Activated naive CD4-positive, alpha-beta T cell treated with anti-CD3 and anti-CD28 coated beads, Interleukin-2, amount 10 ng/mL, durations not matched to agents 7 days and 5 days (primary cell): ENCODE measurements around the gene STH.
"Not testable (repeated sequence)": the region's sequence is repeated elsewhere in the genome, so short reads cannot be mapped to it uniquely, and the experiment has no call there.

Source experiments
- CTCF ChIA-PET: fragments of 350-600 bp; sonication (Branson Sonifier 250); formaldehyde crosslinking; loops from one replicate; lab custom pipeline; 2021; ENCODE audit warnings: antibody characterized with exemption; lab: Charles Lee
- DNase-seq: peaks from one replicate; pipeline ENCODE4 v3.0.0-alpha.2; 2020
- H3K27ac Mint-ChIP-seq: one replicate; pipeline ENCODE4 v1.8.0; 2021; ENCODE audit warnings: mild to moderate bottlenecking, moderate library complexity, mixed read lengths
- H3K27me3 Mint-ChIP-seq: one replicate; pipeline ENCODE4 v1.8.0; 2021; ENCODE audit warnings: mild to moderate bottlenecking, mixed read lengths
- H3K36me3 Mint-ChIP-seq: one replicate; pipeline ENCODE4 v1.8.0; 2021; ENCODE audit warnings: mixed read lengths
- H3K4me1 Mint-ChIP-seq: one replicate; pipeline ENCODE4 v1.8.0; 2021; ENCODE audit warnings: mixed read lengths
- H3K4me3 Mint-ChIP-seq: one replicate; pipeline ENCODE4 v1.8.0; 2021; ENCODE audit warnings: mild to moderate bottlenecking, moderate library complexity, mixed read lengths
- H3K9me3 Mint-ChIP-seq: one replicate; pipeline ENCODE4 v1.8.0; 2021; ENCODE audit warnings: mixed read lengths

Gene STH

DNA sequence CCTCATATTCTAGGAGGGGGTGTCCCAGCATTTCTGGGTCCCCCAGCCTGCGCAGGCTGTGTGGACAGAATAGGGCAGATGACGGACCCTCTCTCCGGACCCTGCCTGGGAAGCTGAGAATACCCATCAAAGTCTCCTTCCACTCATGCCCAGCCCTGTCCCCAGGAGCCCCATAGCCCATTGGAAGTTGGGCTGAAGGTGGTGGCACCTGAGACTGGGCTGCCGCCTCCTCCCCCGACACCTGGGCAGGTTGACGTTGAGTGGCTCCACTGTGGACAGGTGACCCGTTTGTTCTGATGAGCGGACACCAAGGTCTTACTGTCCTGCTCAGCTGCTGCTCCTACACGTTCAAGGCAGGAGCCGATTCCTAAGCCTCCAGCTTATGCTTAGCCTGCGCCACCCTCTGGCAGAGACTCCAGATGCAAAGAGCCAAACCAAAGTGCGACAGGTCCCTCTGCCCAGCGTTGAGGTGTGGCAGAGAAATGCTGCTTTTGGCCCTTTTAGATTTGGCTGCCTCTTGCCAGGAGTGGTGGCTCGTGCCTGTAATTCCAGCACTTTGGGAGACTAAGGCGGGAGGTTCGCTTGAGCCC lies 11.6 kb downstream of the STH start:
- CTCF ChIA-PET = interaction anchor here (1.5 kb wide), 1 partner anchor 9 kb away, joined by 4 read pairs; no protein-coding TSS in a partner anchor
- Mint-ChIP-seq H3K4me1 (no peaks in the 10 kb centered on the region), H3K27me3 (peaks cover 17% of the 10 kb centered on the region), H3K9me3 (no peaks in the 10 kb centered on the region), H3K4me3 (no peak overlapping the region), H3K36me3 (no peaks in the 10 kb centered on the region), H3K27ac (no peak overlapping the region)
- no peak for DNase-seq

DNA sequence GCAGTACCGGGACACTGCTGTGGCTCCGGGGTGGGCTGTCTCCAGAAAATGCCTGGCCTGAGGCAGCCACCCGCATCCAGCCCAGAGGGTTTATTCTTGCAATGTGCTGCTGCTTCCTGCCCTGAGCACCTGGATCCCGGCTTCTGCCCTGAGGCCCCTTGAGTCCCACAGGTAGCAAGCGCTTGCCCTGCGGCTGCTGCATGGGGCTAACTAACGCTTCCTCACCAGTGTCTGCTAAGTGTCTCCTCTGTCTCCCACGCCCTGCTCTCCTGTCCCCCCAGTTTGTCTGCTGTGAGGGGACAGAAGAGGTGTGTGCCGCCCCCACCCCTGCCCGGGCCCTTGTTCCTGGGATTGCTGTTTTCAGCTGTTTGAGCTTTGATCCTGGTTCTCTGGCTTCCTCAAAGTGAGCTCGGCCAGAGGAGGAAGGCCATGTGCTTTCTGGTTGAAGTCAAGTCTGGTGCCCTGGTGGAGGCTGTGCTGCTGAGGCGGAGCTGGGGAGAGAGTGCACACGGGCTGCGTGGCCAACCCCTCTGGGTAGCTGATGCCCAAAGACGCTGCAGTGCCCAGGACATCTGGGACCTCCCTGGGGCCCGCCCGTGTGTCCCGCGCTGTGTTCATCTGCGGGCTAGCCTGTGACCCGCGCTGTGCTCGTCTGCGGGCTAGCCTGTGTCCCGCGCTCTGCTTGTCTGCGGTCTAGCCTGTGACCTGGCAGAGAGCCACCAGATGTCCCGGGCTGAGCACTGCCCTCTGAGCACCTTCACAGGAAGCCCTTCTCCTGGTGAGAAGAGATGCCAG lies 12.9 kb downstream of the STH start:
- no peak overlapping the region for H3K27ac Mint-ChIP-seq
- H3K4me3 Mint-ChIP-seq = no peak overlapping the region
- no peaks in the 10 kb centered on the region for H3K9me3 Mint-ChIP-seq
- no peaks in the 10 kb centered on the region for H3K4me1 Mint-ChIP-seq
- peaks cover 17% of the 10 kb centered on the region for H3K27me3 Mint-ChIP-seq
- no peaks in the 10 kb centered on the region for H3K36me3 Mint-ChIP-seq
- CTCF ChIA-PET = no interaction called here
- DNase-seq = no peak

DNA sequence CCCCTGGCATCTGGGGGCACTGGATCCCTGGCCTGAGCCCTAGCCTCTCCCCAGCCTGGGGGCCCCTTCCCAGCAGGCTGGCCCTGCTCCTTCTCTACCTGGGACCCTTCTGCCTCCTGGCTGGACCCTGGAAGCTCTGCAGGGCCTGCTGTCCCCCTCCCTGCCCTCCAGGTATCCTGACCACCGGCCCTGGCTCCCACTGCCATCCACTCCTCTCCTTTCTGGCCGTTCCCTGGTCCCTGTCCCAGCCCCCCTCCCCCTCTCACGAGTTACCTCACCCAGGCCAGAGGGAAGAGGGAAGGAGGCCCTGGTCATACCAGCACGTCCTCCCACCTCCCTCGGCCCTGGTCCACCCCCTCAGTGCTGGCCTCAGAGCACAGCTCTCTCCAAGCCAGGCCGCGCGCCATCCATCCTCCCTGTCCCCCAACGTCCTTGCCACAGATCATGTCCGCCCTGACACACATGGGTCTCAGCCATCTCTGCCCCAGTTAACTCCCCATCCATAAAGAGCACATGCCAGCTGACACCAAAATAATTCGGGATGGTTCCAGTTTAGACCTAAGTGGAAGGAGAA lies 13.5 kb downstream of the STH start:
- Mint-ChIP-seq H3K9me3 (no peaks in the 10 kb centered on the region), H3K4me1 (no peaks in the 10 kb centered on the region)

DNA sequence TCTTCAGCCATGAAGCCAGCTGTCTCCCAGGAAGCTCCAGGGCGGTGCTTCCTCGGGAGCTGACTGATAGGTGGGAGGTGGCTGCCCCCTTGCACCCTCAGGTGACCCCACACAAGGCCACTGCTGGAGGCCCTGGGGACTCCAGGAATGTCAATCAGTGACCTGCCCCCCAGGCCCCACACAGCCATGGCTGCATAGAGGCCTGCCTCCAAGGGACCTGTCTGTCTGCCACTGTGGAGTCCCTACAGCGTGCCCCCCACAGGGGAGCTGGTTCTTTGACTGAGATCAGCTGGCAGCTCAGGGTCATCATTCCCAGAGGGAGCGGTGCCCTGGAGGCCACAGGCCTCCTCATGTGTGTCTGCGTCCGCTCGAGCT lies 14.1 kb downstream of the STH start:
- CTCF ChIA-PET = interaction anchor here (1.7 kb wide), 1 partner anchor 31 kb away, joined by 7 read pairs; no protein-coding TSS in a partner anchor

More for the DNA sequence above, 13.5 kb downstream of the STH start:
- CTCF ChIA-PET = interaction anchor here (1.7 kb wide), 1 partner anchor 32 kb away, joined by 7 read pairs; no protein-coding TSS in a partner anchor
- DNase-seq = no peak
- H3K36me3 Mint-ChIP-seq = no peaks in the 10 kb centered on the region
- H3K4me3 Mint-ChIP-seq = no peak overlapping the region
- no peak overlapping the region for H3K27ac Mint-ChIP-seq
- H3K27me3 Mint-ChIP-seq = peaks cover 17% of the 10 kb centered on the region

DNA sequence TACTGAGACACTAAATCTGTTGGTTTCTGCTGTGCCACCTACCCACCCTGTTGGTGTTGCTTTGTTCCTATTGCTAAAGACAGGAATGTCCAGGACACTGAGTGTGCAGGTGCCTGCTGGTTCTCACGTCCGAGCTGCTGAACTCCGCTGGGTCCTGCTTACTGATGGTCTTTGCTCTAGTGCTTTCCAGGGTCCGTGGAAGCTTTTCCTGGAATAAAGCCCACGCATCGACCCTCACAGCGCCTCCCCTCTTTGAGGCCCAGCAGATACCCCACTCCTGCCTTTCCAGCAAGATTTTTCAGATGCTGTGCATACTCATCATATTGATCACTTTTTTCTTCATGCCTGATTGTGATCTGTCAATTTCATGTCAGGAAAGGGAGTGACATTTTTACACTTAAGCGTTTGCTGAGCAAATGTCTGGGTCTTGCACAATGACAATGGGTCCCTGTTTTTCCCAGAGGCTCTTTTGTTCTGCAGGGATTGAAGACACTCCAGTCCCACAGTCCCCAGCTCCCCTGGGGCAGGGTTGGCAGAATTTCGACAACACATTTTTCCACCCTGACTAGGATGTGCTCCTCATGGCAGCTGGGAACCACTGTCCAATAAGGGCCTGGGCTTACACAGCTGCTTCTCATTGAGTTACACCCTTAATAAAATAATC lies 14.6 kb downstream of the STH start:
- Mint-ChIP-seq H3K9me3 (no peaks in the 10 kb centered on the region), H3K4me3 (no peak overlapping the region), H3K27me3 (peaks cover 17% of the 10 kb centered on the region), H3K36me3 (no peaks in the 10 kb centered on the region), H3K27ac (no peak overlapping the region), H3K4me1 (no peaks in the 10 kb centered on the region)
- DNase-seq = no peak
- CTCF ChIA-PET = interaction anchor here (1.7 kb wide), 1 partner anchor 31 kb away, joined by 7 read pairs; no protein-coding TSS in a partner anchor

More for the DNA sequence above, 14.1 kb downstream of the STH start:
- H3K27me3 Mint-ChIP-seq = peaks cover 17% of the 10 kb centered on the region
- no peak for DNase-seq
- no peaks in the 10 kb centered on the region for H3K9me3 Mint-ChIP-seq
- no peak overlapping the region for H3K27ac Mint-ChIP-seq
- H3K36me3 Mint-ChIP-seq = no peaks in the 10 kb centered on the region
- no peaks in the 10 kb centered on the region for H3K4me1 Mint-ChIP-seq
- no peak overlapping the region for H3K4me3 Mint-ChIP-seq

DNA sequence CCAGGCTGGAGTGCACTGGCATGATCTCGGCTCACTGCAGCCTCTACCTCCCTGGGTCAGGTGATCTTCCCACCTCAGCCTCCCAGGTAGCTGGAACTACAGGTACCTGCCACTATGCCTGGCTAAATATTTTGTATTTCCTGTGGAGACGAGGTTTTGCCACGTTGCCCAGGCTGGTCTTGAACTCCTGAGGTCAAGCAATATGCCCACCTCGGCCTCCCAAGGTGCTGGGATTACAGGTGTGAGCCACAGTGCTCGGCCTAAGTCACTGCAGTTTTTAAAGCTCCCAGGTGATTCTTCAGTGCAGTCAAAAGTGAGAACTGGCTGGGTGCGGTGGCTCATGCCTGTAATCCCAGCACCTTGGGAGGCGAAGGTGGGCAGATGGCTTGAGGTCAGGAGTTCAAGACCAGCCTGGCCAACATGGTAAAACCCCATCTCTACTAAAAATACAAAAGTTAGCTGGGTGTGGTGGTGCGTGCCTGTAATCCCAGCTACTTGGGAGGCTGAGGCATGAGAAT lies 20.4 kb downstream of the STH start:
- not testable (repeated sequence) for H3K4me3 Mint-ChIP-seq, H3K9me3 Mint-ChIP-seq, H3K36me3 Mint-ChIP-seq, DNase-seq, H3K27me3 Mint-ChIP-seq
- H3K4me1 Mint-ChIP-seq = peaks cover 21% of the 10 kb centered on the region
- H3K27ac Mint-ChIP-seq = peak overlapping the region; percentile 89
- CTCF ChIA-PET = interaction anchor here (1.4 kb wide), 1 partner anchor 9 kb away, joined by 4 read pairs; no protein-coding TSS in a partner anchor

DNA sequence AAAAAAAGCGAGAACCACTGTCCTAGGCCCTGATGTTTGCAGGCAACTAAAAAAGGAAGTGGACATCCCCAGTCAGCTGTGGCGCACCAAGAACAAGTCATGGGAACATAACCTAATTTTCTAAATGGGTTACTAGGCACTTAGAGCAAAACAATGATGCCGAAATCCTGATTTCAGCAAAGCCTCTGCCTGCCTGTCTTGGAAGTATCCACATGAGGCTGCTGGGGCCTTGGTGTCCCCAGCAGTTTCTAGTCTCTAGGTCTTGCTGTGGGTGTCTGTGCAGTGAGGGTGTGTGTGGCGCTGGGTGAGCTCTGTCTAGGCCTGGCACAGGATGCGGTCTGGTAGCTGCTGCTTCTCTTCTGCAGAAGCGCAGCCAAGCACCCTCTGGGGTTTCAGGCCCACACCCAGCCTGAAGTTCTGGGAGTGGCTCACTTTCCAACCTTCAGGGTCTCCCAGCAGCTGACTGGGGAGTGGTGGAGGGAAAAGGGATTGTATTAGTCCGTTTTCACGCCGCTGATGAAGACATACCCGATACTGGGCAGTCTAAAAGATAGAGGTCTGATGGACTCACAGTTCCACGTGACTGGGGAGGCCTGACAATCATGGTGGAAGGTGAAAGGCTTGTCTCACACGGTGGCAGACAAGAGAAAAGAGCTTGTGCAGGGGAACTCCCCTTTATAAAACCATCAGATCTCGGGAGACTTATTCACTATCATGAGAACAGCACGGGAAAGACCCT lies 21.1 kb downstream of the STH start:
- H3K27me3 Mint-ChIP-seq = no peaks in the 10 kb centered on the region
- CTCF ChIA-PET = interaction anchor here (1.4 kb wide), 1 partner anchor 10 kb away, joined by 4 read pairs; no protein-coding TSS in a partner anchor
- peak overlapping the region; percentile 89 for H3K27ac Mint-ChIP-seq
- H3K4me1 Mint-ChIP-seq = peaks cover 21% of the 10 kb centered on the region
- peak; percentile 72 for DNase-seq
- no peak overlapping the region for H3K4me3 Mint-ChIP-seq
- H3K36me3 Mint-ChIP-seq = peaks cover 1% of the 10 kb centered on the region
- H3K9me3 Mint-ChIP-seq = peaks cover 3% of the 10 kb centered on the region

DNA sequence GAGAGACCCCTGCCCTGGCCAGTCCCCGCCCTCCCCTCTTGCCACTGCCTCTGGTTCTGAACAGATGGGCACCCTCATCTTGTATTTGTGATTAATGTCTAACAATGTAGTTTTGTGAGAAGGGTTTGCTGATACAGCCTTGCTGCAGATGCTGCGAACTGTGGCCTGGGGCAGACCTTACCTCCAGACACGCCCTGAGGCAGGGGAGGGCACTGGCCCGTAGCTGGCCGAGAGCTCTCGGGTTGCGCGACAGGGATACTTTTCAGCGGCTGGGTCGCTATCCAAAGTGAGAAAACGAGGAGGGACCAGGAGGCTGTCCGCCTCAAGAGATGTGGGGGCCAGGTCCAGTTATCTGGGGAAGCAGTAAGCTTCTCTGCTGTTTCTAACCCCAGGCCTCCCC lies 21.9 kb downstream of the STH start:
- H3K27ac Mint-ChIP-seq = peak overlapping the region; percentile 12
- no peak overlapping the region for H3K4me3 Mint-ChIP-seq
- CTCF ChIA-PET = no interaction called here
- no peaks in the 10 kb centered on the region for H3K27me3 Mint-ChIP-seq
- peaks cover 1% of the 10 kb centered on the region for H3K36me3 Mint-ChIP-seq
- H3K4me1 Mint-ChIP-seq = peaks cover 21% of the 10 kb centered on the region
- DNase-seq = no peak
- H3K9me3 Mint-ChIP-seq = peaks cover 3% of the 10 kb centered on the region

DNA sequence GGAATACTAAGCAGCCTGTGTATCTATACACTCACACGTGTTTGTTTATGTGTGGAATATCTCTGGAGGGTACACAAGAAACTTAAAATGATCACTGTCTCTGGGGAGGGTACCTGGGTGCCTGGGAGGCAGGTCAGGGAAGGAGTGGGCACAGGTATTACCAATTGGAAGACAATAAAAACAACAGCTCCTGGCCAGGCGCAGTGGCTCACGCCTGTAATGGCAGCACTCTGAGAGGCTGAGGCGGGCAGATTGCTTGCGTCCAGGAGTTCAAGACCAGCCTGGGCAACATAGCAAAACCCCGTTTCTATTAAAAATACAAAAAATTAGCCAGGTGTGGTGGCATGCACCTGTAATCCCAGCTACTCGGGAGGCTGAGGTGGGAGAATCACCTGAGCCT lies 24.3 kb downstream of the STH start:
- H3K27me3 Mint-ChIP-seq, H3K9me3 Mint-ChIP-seq, DNase-seq, H3K4me3 Mint-ChIP-seq, H3K27ac Mint-ChIP-seq, CTCF ChIA-PET: not testable (repeated sequence)
- H3K4me1 Mint-ChIP-seq = peaks cover 24% of the 10 kb centered on the region
- peaks cover 11% of the 10 kb centered on the region for H3K36me3 Mint-ChIP-seq

DNA sequence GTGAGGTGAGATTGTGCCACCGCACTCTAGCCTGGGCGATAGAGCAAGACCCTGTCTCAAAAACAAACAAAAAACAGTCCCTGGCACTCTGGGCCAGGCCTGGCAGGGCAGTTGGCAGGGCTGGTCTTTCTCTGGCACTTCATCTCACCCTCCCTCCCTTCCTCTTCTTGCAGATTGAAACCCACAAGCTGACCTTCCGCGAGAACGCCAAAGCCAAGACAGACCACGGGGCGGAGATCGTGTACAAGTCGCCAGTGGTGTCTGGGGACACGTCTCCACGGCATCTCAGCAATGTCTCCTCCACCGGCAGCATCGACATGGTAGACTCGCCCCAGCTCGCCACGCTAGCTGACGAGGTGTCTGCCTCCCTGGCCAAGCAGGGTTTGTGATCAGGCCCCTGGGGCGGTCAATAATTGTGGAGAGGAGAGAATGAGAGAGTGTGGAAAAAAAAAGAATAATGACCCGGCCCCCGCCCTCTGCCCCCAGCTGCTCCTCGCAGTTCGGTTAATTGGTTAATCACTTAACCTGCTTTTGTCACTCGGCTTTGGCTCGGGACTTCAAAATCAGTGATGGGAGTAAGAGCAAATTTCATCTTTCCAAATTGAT lies 24.8 kb downstream of the STH start:
- DNase-seq = no peak
- CTCF ChIA-PET = no interaction called here
- H3K9me3 Mint-ChIP-seq = peaks cover 3% of the 10 kb centered on the region
- no peak overlapping the region for H3K4me3 Mint-ChIP-seq
- peaks cover 24% of the 10 kb centered on the region for H3K4me1 Mint-ChIP-seq
- no peaks in the 10 kb centered on the region for H3K27me3 Mint-ChIP-seq
- H3K27ac Mint-ChIP-seq = peak overlapping the region; percentile 43
- H3K36me3 Mint-ChIP-seq = peaks cover 11% of the 10 kb centered on the region

DNA sequence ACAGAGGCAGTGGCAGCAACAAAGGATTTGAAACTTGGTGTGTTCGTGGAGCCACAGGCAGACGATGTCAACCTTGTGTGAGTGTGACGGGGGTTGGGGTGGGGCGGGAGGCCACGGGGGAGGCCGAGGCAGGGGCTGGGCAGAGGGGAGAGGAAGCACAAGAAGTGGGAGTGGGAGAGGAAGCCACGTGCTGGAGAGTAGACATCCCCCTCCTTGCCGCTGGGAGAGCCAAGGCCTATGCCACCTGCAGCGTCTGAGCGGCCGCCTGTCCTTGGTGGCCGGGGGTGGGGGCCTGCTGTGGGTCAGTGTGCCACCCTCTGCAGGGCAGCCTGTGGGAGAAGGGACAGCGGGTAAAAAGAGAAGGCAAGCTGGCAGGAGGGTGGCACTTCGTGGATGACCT lies 25.5 kb downstream of the STH start:
- Mint-ChIP-seq H3K27me3 (no peaks in the 10 kb centered on the region), H3K27ac (no peak overlapping the region)
- no peak for DNase-seq

DNA sequence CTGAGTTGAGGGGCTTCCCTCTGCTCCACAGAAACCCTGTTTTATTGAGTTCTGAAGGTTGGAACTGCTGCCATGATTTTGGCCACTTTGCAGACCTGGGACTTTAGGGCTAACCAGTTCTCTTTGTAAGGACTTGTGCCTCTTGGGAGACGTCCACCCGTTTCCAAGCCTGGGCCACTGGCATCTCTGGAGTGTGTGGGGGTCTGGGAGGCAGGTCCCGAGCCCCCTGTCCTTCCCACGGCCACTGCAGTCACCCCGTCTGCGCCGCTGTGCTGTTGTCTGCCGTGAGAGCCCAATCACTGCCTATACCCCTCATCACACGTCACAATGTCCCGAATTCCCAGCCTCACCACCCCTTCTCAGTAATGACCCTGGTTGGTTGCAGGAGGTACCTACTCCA lies 26.0 kb downstream of the STH start:
- Mint-ChIP-seq H3K9me3 (no peaks in the 10 kb centered on the region), H3K36me3 (peaks cover 16% of the 10 kb centered on the region), H3K27ac (no peak overlapping the region), H3K27me3 (no peaks in the 10 kb centered on the region), H3K4me3 (no peak overlapping the region), H3K4me1 (peaks cover 18% of the 10 kb centered on the region)
- CTCF ChIA-PET = no interaction called here
- DNase-seq = no peak

More for the DNA sequence above, 25.5 kb downstream of the STH start:
- Mint-ChIP-seq H3K4me3 (no peak overlapping the region), H3K9me3 (no peaks in the 10 kb centered on the region), H3K36me3 (peaks cover 16% of the 10 kb centered on the region), H3K4me1 (peaks cover 22% of the 10 kb centered on the region)
- CTCF ChIA-PET = no interaction called here

DNA sequence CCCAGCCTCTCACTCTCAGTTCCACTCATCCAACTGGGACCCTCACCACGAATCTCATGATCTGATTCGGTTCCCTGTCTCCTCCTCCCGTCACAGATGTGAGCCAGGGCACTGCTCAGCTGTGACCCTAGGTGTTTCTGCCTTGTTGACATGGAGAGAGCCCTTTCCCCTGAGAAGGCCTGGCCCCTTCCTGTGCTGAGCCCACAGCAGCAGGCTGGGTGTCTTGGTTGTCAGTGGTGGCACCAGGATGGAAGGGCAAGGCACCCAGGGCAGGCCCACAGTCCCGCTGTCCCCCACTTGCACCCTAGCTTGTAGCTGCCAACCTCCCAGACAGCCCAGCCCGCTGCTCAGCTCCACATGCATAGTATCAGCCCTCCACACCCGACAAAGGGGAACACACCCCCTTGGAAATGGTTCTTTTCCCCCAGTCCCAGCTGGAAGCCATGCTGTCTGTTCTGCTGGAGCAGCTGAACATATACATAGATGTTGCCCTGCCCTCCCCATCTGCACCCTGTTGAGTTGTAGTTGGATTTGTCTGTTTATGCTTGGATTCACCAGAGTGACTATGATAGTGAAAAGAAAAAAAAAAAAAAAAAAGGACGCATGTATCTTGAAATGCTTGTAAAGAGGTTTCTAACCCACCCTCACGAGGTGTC lies 26.6 kb downstream of the STH start:
- Mint-ChIP-seq H3K27ac (no peak overlapping the region), H3K36me3 (peaks cover 22% of the 10 kb centered on the region), H3K27me3 (no peaks in the 10 kb centered on the region), H3K9me3 (no peaks in the 10 kb centered on the region), H3K4me1 (peaks cover 12% of the 10 kb centered on the region), H3K4me3 (no peak overlapping the region)
- no peak for DNase-seq
- CTCF ChIA-PET = no interaction called here
